HG02610 (cell line): ENCODE results near the gene TMEM80.
A peak's percentile ranks its signal among the peaks of the same experiment; 100 is the strongest.

Experiments
- ATAC-seq: cut with Tn5 transposase; IDR thresholded peaks from one replicate; pipeline ENCODE4 v1.9.1; 2021; ENCODE audit warnings: mild to moderate bottlenecking, moderate library complexity; ENCODE audit not compliant: unreplicated experiment

Gene TMEM80

GRCh38 chr11:742571-743201 is 47.1 kb downstream of the TMEM80 start:
- no peak for ATAC-seq

GRCh38 chr11:745428-745827 is 49.8 kb downstream of the TMEM80 start:
- ATAC-seq: no peak

- ATAC-seq: no peak
Observed at GRCh38 chr11:746289-747157, 50.9 kb downstream of the TMEM80 start.

GRCh38 chr11:747158-748006 is 51.8 kb downstream of the TMEM80 start, which contains the start of gene TALDO1:
Gene TALDO1 (plus strand): TSS chr11:747464. CDS start chr11:747482, 18 bp downstream.
- peak; percentile 88 for ATAC-seq

- no peak for ATAC-seq
Observed at GRCh38 chr11:748007-748359, 52.4 kb downstream of the TMEM80 start.

- no peak for ATAC-seq
Observed at GRCh38 chr11:749731-750130, 54.1 kb downstream of the TMEM80 start.
